Upper lobe of right lung (tissue), 1 donor: Measurements from ENCODE around the gene HECTD2. TPM values are rescaled to one million over a fixed set of nuclear protein-coding genes. Genes with fewer than 3 reads are reported as not detected.
"Not testable (repeated sequence)": the region's sequence is repeated elsewhere in the genome, so short reads cannot be mapped to it uniquely, and the experiment has no call there.

Experiments used
- ATAC-seq: fragments of 200-7000 bp; cut with Tn5 transposase; one replicate; pipeline ENCODE4 v1.9.1; 2020; ENCODE audit warnings: mild to moderate bottlenecking, moderate library complexity
- DNase-seq: peaks from one replicate; pipeline ENCODE4 v3.0.0-alpha.2; 2020
- H3K27ac ChIP-seq: fragments of 200-600 bp; one replicate; pipeline ENCODE4 v1.8.0; 2022
- H3K27me3 ChIP-seq: fragments of 200-600 bp; one replicate; pipeline ENCODE4 v1.8.0; 2022; ENCODE audit warnings: mild to moderate bottlenecking
- H3K36me3 ChIP-seq: fragments of 200-600 bp; one replicate; pipeline ENCODE4 v1.8.0; 2022
- H3K4me1 ChIP-seq: fragments of 200-600 bp; one replicate; pipeline ENCODE4 v1.8.0; 2022
- H3K4me3 ChIP-seq: fragments of 200-600 bp; one replicate; pipeline ENCODE4 v1.8.0; 2022; ENCODE audit warnings: mild to moderate bottlenecking
- H3K9me3 ChIP-seq: fragments of 200-600 bp; one replicate; pipeline ENCODE4 v1.8.0; 2022
- CTCF ChIP-seq: fragments of 200-600 bp; IDR thresholded peaks from one replicate; pipeline ENCODE4 v1.8.0; 2022; ENCODE audit warnings: antibody characterized with exemption
- intact Hi-C: fragments of 100-400 bp; cut with DNase I; formaldehyde crosslinking; loops from one replicate; pipeline ENCODE4 v1.11.0; 2022
- total RNA-seq: library from RNA; stranded (reverse); fragmentation: NEBNext Ultra II Directional; extraction: Animal tissue kit (Norgen Biotek cat#: 25700); gene quantifications from one replicate; pipeline ENCODE4 v1.2.1, GENCODE V29; 2021
- donor health status: DM: no; HTN: yes; CAD: no; lungs with severe emphysema.

The HECTD2 gene
- total RNA-seq, 1 donor from 2014 or later: 14.8 TPM

DNA sequence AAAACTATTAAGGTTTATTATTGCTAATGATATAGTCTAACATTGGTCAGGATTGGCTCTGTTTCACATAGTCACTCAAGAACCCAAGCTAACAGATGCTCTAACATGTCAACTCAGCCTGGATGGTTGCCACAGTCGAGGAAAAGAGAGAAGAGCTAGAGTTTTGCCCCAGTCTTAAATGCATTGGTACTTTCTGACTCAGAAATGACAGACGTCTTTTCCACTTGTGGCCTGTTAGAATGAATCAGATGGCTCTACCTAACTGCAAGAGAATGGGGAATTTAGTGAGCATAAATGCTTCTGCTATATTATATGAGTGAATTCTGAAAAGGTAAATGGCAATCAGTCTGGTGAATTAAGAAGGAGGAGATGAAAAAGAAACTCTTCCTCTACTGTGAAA is 13.9 kb downstream of the HECTD2 start:
- TF ChIP-seq CTCF: no peak
- Histone ChIP-seq H3K27me3 (no peaks in the 10 kb centered on the region), H3K36me3 (no peaks in the 10 kb centered on the region), H3K4me1 (no peaks in the 10 kb centered on the region), H3K9me3 (no peaks in the 10 kb centered on the region), H3K27ac (no peak overlapping the region), H3K4me3 (no peak overlapping the region)
- ATAC-seq: no peak
- intact Hi-C loops: no loop called here
- DNase-seq: no peak

DNA sequence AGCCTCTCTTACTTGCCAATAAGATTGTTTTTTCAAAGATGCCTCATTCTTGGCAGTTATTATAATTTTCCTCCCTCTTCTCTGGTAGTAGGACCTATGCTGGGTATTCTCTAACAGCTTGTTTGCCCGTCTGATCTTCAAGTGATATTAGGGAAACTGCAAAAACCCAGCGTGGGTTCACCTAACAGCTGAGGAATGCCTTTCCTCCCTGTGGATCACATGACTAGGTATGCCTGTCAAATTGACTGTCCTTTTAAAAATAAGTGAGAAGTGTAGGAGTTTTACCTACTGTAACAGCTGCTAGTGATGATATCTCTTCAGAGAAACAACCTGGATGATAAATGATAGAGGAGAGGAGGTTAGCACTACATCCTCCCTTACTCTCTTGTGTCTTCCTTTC is 22.0 kb downstream of the HECTD2 start:
- intact Hi-C loops: no loop called here
- TF ChIP-seq CTCF: no peak

GRCh38 chr10:91433620-91434019 is 23.5 kb downstream of the HECTD2 start:
- H3K27me3 ChIP-seq: no peaks in the 10 kb centered on the region
- H3K36me3 ChIP-seq: peaks cover 13% of the 10 kb centered on the region
- no peaks in the 10 kb centered on the region for H3K4me1 ChIP-seq
- no peak overlapping the region for H3K27ac ChIP-seq
- H3K9me3 ChIP-seq: no peaks in the 10 kb centered on the region
- H3K4me3 ChIP-seq: no peak overlapping the region
- no peak for ATAC-seq
- DNase-seq: no peak
- no peak for TF ChIP-seq CTCF
- intact Hi-C loops: no loop called here

More for the DNA sequence above, 22.0 kb downstream of the HECTD2 start:
- Histone ChIP-seq H3K4me1 (no peaks in the 10 kb centered on the region), H3K27me3 (no peaks in the 10 kb centered on the region), H3K9me3 (no peaks in the 10 kb centered on the region), H3K36me3 (peaks cover 13% of the 10 kb centered on the region), H3K4me3 (no peak overlapping the region), H3K27ac (no peak overlapping the region)
- ATAC-seq (no peak), DNase-seq (no peak)

DNA sequence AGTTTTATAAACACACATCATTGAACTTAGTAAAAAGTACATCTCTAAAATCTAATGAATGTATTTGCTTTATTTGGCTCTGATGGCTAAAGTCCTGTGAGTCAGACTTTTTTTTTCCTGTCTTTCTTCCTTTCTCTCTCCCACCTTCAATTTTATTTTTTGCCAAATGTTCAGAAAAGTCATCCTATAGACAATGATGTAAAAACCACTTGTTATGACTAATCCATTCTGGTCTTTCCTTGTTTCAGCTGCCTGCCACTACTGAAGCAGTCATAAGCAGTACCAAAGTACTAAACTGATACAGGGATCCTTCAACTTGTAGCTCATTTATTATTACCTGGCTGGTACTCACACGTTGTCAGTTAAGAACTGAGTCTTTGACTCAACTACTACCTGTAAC is 23.9 kb downstream of the HECTD2 start:
- peaks cover 13% of the 10 kb centered on the region for H3K36me3 ChIP-seq
- no peak for ATAC-seq
- TF ChIP-seq CTCF: no peak
- intact Hi-C loops: no loop called here
- no peak overlapping the region for H3K27ac ChIP-seq
- H3K4me1 ChIP-seq: no peaks in the 10 kb centered on the region
- DNase-seq: no peak
- H3K4me3 ChIP-seq: no peak overlapping the region
- no peaks in the 10 kb centered on the region for H3K9me3 ChIP-seq
- no peaks in the 10 kb centered on the region for H3K27me3 ChIP-seq

DNA sequence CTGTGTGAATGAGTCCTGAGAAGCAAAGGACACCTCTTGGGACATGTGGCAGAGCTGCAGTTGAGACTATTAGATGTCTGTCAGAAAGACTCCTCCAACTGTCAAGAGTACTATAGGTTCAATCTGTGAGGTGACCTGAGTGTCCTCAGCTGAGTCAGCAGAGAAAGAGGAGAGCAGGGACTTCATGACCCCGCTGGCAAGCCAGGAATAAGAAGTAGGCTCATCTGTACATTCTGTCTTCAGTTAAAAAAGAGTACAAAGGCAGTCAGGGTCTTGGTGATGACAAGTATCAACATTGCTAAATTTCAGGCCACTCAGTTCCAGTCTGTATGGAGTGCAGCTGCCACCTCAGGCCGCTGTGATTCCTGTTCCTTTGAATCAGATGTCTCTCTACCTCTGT is 25.1 kb downstream of the HECTD2 start:
- no peak for TF ChIP-seq CTCF
- no peaks in the 10 kb centered on the region for H3K9me3 ChIP-seq
- H3K4me1 ChIP-seq: no peaks in the 10 kb centered on the region
- H3K36me3 ChIP-seq: peaks cover 13% of the 10 kb centered on the region
- DNase-seq (no peak), ATAC-seq (no peak)
- intact Hi-C loops: no loop called here
- no peaks in the 10 kb centered on the region for H3K27me3 ChIP-seq
- H3K27ac ChIP-seq: no peak overlapping the region
- no peak overlapping the region for H3K4me3 ChIP-seq

DNA sequence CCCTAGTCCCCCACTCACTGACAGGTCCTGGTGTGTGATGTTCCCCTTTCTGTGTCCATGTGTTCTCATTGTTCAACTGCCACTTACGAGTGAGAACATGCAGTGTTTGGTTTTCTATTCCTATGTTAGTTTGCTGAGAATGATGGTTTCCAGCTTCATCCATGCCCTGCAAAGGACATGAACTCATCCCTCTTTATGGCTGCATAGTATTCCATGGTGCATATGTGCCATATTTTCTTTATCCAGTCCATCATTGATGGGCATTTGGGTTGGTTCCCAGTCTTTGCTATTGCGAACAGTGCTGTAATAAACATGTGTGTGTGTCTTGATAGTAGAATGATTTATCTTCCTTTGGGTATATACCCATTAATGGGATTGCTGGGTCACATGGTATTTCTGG is 28.1 kb downstream of the HECTD2 start:
- ATAC-seq, H3K4me1 ChIP-seq, intact Hi-C loops, H3K27me3 ChIP-seq, H3K9me3 ChIP-seq, H3K4me3 ChIP-seq, H3K27ac ChIP-seq, DNase-seq: not testable (repeated sequence)
- H3K36me3 ChIP-seq: peaks cover 13% of the 10 kb centered on the region
